DOHH2 (cell line): Measurements from ENCODE around the gene FRZB.

ENCODE experiments used
- H3F3A ChIP-seq: fragments of 200-600 bp; sonication (generic), shearing (Covaris generic); 2 replicates; pipeline ENCODE4 v1.6.0; 2016; ENCODE audit warnings: antibody characterized with exemption, mild to moderate bottlenecking; ENCODE audit not compliant: control insufficient read depth, insufficient read depth
- H3K27ac ChIP-seq: fragments of 200-600 bp; sonication (generic); 2 replicates; pipeline ENCODE4 v1.5.1; 2014; ENCODE audit warnings: low read depth, mild to moderate bottlenecking, low read length, moderate library complexity
- H3K27me3 ChIP-seq: fragments of 200-600 bp; sonication (generic); 2 replicates; pipeline ENCODE4 v1.6.1; 2014; ENCODE audit warnings: mild to moderate bottlenecking, low read length, mixed read lengths; ENCODE audit not compliant: control insufficient read depth
- H3K36me3 ChIP-seq: fragments of 200-600 bp; sonication (generic); 2 replicates; pipeline ENCODE4 v1.6.1; 2014; ENCODE audit warnings: mild to moderate bottlenecking, low read length, moderate library complexity, mixed read lengths; ENCODE audit not compliant: control insufficient read depth
- H3K4me1 ChIP-seq: fragments of 200-600 bp; sonication (generic); 2 replicates; pipeline ENCODE4 v1.6.1; 2014; ENCODE audit warnings: mild to moderate bottlenecking, low read length, mixed read lengths; ENCODE audit not compliant: control insufficient read depth
- H3K4me2 ChIP-seq: fragments of 200-600 bp; sonication (generic); 2 replicates; pipeline ENCODE4 v1.6.0; 2014; ENCODE audit warnings: mild to moderate bottlenecking, low read length, moderate library complexity
- H3K4me3 ChIP-seq: fragments of 200-600 bp; sonication (generic); 2 replicates; pipeline ENCODE4 v1.5.1; 2014; ENCODE audit warnings: mild to moderate bottlenecking, low read length, mixed read lengths
- H3K79me2 ChIP-seq: fragments of 200-600 bp; sonication (generic); 2 replicates; pipeline ENCODE4 v1.6.1; 2014; ENCODE audit warnings: mild to moderate bottlenecking, low read length, mixed read lengths; ENCODE audit not compliant: control insufficient read depth
- H3K9me2 ChIP-seq: fragments of 200-600 bp; sonication (generic); replicated peaks from 2 replicates; pipeline ENCODE4 v1.6.1; 2014; ENCODE audit warnings: mild to moderate bottlenecking, low read length, mixed read lengths; ENCODE audit not compliant: control insufficient read depth
- H3K9me3 ChIP-seq: fragments of 200-600 bp; sonication (generic); 2 replicates; pipeline ENCODE4 v1.6.1; 2014; ENCODE audit warnings: antibody characterized with exemption, low read length, mixed read lengths; ENCODE audit not compliant: control insufficient read depth, insufficient read depth
- H4K20me1 ChIP-seq: fragments of 200-600 bp; sonication (generic); 2 replicates; pipeline ENCODE4 v1.6.0; 2014; ENCODE audit warnings: low read depth, mild to moderate bottlenecking, antibody characterized with exemption, low read length, moderate library complexity; ENCODE audit not compliant: control insufficient read depth, insufficient read depth
- CTCF ChIP-seq: fragments of 200-600 bp; sonication (generic); IDR thresholded peaks from one replicate; pipeline ENCODE4 v1.5.1; 2014; ENCODE audit warnings: antibody characterized with exemption, mild to moderate bottlenecking, low read depth, low read length; ENCODE audit not compliant: poor library complexity, severe bottlenecking
- EZH2phosphoT487 ChIP-seq: fragments of 200-600 bp; sonication (generic); IDR thresholded peaks from 2 replicates; pipeline ENCODE4 v1.6.1; 2017; ENCODE audit warnings: borderline replicate concordance, mild to moderate bottlenecking, antibody characterized with exemption, low read length, moderate library complexity, mixed read lengths

The FRZB gene

GRCh38 chr2:182890305-182890704, 23.9 kb upstream of the FRZB start:
- H3K27ac ChIP-seq, result no peak overlapping the region
- H3K4me2 ChIP-seq, result no peak overlapping the region
- TF ChIP-seq CTCF (no peak), EZH2phosphoT487 (no peak)

GRCh38 chr2:182887753-182888415, 21.4 kb upstream of the FRZB start:
- H3K4me1 ChIP-seq, result peaks cover 18% of the 10 kb centered on the region
- H3K27me3 ChIP-seq, result no peaks in the 10 kb centered on the region
- no peaks in the 10 kb centered on the region for H3K79me2 ChIP-seq
- peak overlapping the region; percentile 35 for H3K4me2 ChIP-seq
- H4K20me1 ChIP-seq, result no peaks in the 10 kb centered on the region
- no peaks in the 10 kb centered on the region for H3K9me3 ChIP-seq
- no peaks in the 10 kb centered on the region for H3K9me2 ChIP-seq
- no peaks in the 10 kb centered on the region for H3K36me3 ChIP-seq
- TF ChIP-seq CTCF (no peak), EZH2phosphoT487 (no peak)
- H3F3A ChIP-seq, result 0 out of 2 replicates have a peak, but pooled peaks cover 2% of the 10 kb centered on the region
- no peak overlapping the region for H3K4me3 ChIP-seq
- no peak overlapping the region for H3K27ac ChIP-seq

More at GRCh38 chr2:182890305-182890704, 23.9 kb upstream of the FRZB start:
- H3K36me3 ChIP-seq, result no peaks in the 10 kb centered on the region
- H3F3A ChIP-seq, result no peaks in the 10 kb centered on the region
- no peaks in the 10 kb centered on the region for H4K20me1 ChIP-seq
- H3K9me3 ChIP-seq, result peaks cover 10% of the 10 kb centered on the region; the same call in 1 of the 2 replicates
- peaks cover 18% of the 10 kb centered on the region for H3K4me1 ChIP-seq
- H3K4me3 ChIP-seq, result no peak overlapping the region
- H3K9me2 ChIP-seq, result no peaks in the 10 kb centered on the region
- no peaks in the 10 kb centered on the region for H3K79me2 ChIP-seq
- H3K27me3 ChIP-seq, result no peaks in the 10 kb centered on the region

- Histone ChIP-seq H3K4me1 (peaks cover 18% of the 10 kb centered on the region), H4K20me1 (no peaks in the 10 kb centered on the region), H3K27ac (no peak overlapping the region), H3F3A (0 out of 2 replicates have a peak, but pooled peaks cover 2% of the 10 kb centered on the region), H3K9me3 (no peaks in the 10 kb centered on the region), H3K9me2 (no peaks in the 10 kb centered on the region), H3K79me2 (no peaks in the 10 kb centered on the region), H3K4me2 (no peak overlapping the region; the same call in 1 of the 2 replicates), H3K27me3 (no peaks in the 10 kb centered on the region), H3K36me3 (no peaks in the 10 kb centered on the region), H3K4me3 (no peak overlapping the region)
- TF ChIP-seq CTCF, result no peak
- TF ChIP-seq EZH2phosphoT487, result no peak
Measured at GRCh38 chr2:182887093-182887492, 20.7 kb upstream of the FRZB start.
